HEK293 (cell line): ENCODE data around the gene COPB1.

Experiments
- CTCF ChIA-PET: fragments of 350-600 bp; formaldehyde crosslinking; extraction: SDS; loops from one replicate; lab custom pipeline; 2021; ENCODE audit warnings: antibody characterized with exemption; lab: Yijun Ruan, JAX
- POLR2A ChIA-PET: fragments of 300-600 bp; formaldehyde crosslinking; extraction: SDS; loops from one replicate; lab custom pipeline; 2020; ENCODE audit warnings: antibody characterized with exemption, inconsistent platforms; lab: Yijun Ruan, JAX
- H3K27ac ChIP-seq: fragments of 200-500 bp; sonication (Bioruptor generic); 2 replicates; pipeline ENCODE4 v1.5.1; 2014; ENCODE audit warnings: low read depth, low read length, control low read depth, inconsistent platforms; ENCODE audit errors: extremely low read depth
- H3K36me3 ChIP-seq, 2 experiments: fragments of 200-500 bp in 1 of 2; sonication (Bioruptor generic) in 1 of 2; 1 replicate in 1 of 2; 2 replicates in 1 of 2; pipeline ENCODE4 v1.5.1; 2014 to 2017; ENCODE audit warnings: inconsistent platforms in 2 of 2, low read length in 2 of 2; ENCODE audit not compliant: control insufficient read depth in 2 of 2, insufficient read depth in 1 of 2
- H3K4me1 ChIP-seq: fragments of 200-500 bp; sonication (Bioruptor generic); 2 replicates; pipeline ENCODE4 v1.5.1; 2014; ENCODE audit warnings: mild to moderate bottlenecking, low read length, inconsistent platforms; ENCODE audit not compliant: control insufficient read depth, insufficient read depth
- H3K4me3 ChIP-seq: 2 replicates; pipeline ENCODE4 v1.5.1; 2011; ENCODE audit warnings: low read depth, mild to moderate bottlenecking, control low read depth, low read length, moderate library complexity
- H3K9me3 ChIP-seq: fragments of 200-500 bp; sonication (Bioruptor generic); 2 replicates; pipeline ENCODE4 v1.5.1; 2014; ENCODE audit warnings: low read depth, low read length, inconsistent platforms; ENCODE audit not compliant: control insufficient read depth, insufficient read depth
- GLI2 ChIP-seq: fragments of 450-650 bp; formaldehyde crosslinking; IDR thresholded peaks from 2 replicates; pipeline ENCODE4; 2017; ENCODE audit warnings: missing biosample characterization, missing genetic modification characterization, low read depth, borderline replicate concordance
- HOXC10 ChIP-seq: sonication (generic); formaldehyde crosslinking; IDR thresholded peaks from 2 replicates; pipeline ENCODE4 v1.8.1; 2023; ENCODE audit warnings: mild to moderate bottlenecking, missing genetic modification reagents
- KLF10 ChIP-seq: fragments of 450-650 bp; IDR thresholded peaks from 2 replicates; pipeline ENCODE4 v1.5.1; 2018; ENCODE audit warnings: missing biosample characterization, mild to moderate bottlenecking, missing genetic modification characterization
- KLF16 ChIP-seq: fragments of 450-650 bp; formaldehyde crosslinking; IDR thresholded peaks from 2 replicates; pipeline ENCODE4 v1.5.1; 2017; ENCODE audit warnings: missing biosample characterization, missing genetic modification characterization
- MEIS1 ChIP-seq: sonication (generic); formaldehyde crosslinking; IDR thresholded peaks from 2 replicates; pipeline ENCODE4 v1.8.1; 2022; ENCODE audit warnings: missing genetic modification reagents, mild to moderate bottlenecking, borderline replicate concordance
- PRDM1 ChIP-seq: fragments of 450-650 bp; formaldehyde crosslinking; IDR thresholded peaks from 2 replicates; pipeline ENCODE4; 2016; ENCODE audit warnings: missing biosample characterization, missing genetic modification characterization
- SP7 ChIP-seq: fragments of 450-650 bp; formaldehyde crosslinking; IDR thresholded peaks from 2 replicates; pipeline ENCODE4 v1.5.1; 2016; ENCODE audit warnings: missing biosample characterization, missing genetic modification characterization
- TCF7L2 ChIP-seq: IDR thresholded peaks from 2 replicates; pipeline ENCODE4 v1.6.1; 2011; ENCODE audit warnings: low read depth, mild to moderate bottlenecking, inconsistent platforms, low read length, moderate library complexity, borderline replicate concordance
- ZBTB1 ChIP-seq: fragments of 450-650 bp; formaldehyde crosslinking; IDR thresholded peaks from 2 replicates; pipeline ENCODE4 v1.5.1; 2016; ENCODE audit warnings: missing biosample characterization, missing genetic modification characterization
- ZFP3 ChIP-seq: fragments of 450-650 bp; formaldehyde crosslinking; IDR thresholded peaks from 2 replicates; pipeline ENCODE4 v1.5.1; 2016; ENCODE audit warnings: low read depth, missing biosample characterization, missing genetic modification characterization
- ZNF121 ChIP-seq: fragments of 450-650 bp; formaldehyde crosslinking; IDR thresholded peaks from 2 replicates; pipeline ENCODE4 v1.5.1; 2016; ENCODE audit warnings: missing biosample characterization, missing genetic modification characterization
- ZNF530 ChIP-seq: fragments of 450-650 bp; formaldehyde crosslinking; IDR thresholded peaks from 2 replicates; pipeline ENCODE4 v1.5.1; 2016; ENCODE audit warnings: low read depth, missing biosample characterization, missing genetic modification characterization
- ZNF561 ChIP-seq: fragments of 450-650 bp; IDR thresholded peaks from 2 replicates; pipeline ENCODE4 v1.5.1; 2018; ENCODE audit warnings: missing biosample characterization, missing genetic modification characterization, borderline replicate concordance
- ZNF596 ChIP-seq: fragments of 450-650 bp; IDR thresholded peaks from 2 replicates; pipeline ENCODE4 v1.5.0; 2018; ENCODE audit warnings: missing biosample characterization, mild to moderate bottlenecking, missing genetic modification characterization, moderate library complexity
- ZNF610 ChIP-seq: fragments of 450-650 bp; formaldehyde crosslinking; IDR thresholded peaks from 2 replicates; pipeline ENCODE4 v1.5.1; 2016; ENCODE audit warnings: missing biosample characterization, missing genetic modification characterization, borderline replicate concordance
- ZNF837 ChIP-seq: fragments of 450-650 bp; formaldehyde crosslinking; IDR thresholded peaks from 2 replicates; pipeline ENCODE4 v1.5.1; 2016; ENCODE audit warnings: missing biosample characterization, missing genetic modification characterization
- ZSCAN16 ChIP-seq: fragments of 450-650 bp; formaldehyde crosslinking; IDR thresholded peaks from 2 replicates; pipeline ENCODE4 v1.5.1; 2016; ENCODE audit warnings: missing biosample characterization, missing genetic modification characterization
- TF ChIP-seq, protein P1 (sequence below): fragments of 450-650 bp; formaldehyde crosslinking; IDR thresholded peaks from 2 replicates; pipeline ENCODE4 v1.5.1; 2016; ENCODE audit warnings: missing biosample characterization, missing genetic modification characterization
- TF ChIP-seq, protein P2 (sequence below): fragments of 450-650 bp; formaldehyde crosslinking; optimal IDR thresholded peaks from 2 replicates; pipeline ENCODE3; 2016; ENCODE audit warnings: missing biosample characterization, mild to moderate bottlenecking, missing genetic modification characterization
- TF ChIP-seq, protein P3 (sequence below): fragments of 450-650 bp; formaldehyde crosslinking; IDR thresholded peaks from 2 replicates; pipeline ENCODE4 v1.5.1; 2016; ENCODE audit warnings: missing biosample characterization, missing genetic modification characterization

The COPB1 gene

DNA sequence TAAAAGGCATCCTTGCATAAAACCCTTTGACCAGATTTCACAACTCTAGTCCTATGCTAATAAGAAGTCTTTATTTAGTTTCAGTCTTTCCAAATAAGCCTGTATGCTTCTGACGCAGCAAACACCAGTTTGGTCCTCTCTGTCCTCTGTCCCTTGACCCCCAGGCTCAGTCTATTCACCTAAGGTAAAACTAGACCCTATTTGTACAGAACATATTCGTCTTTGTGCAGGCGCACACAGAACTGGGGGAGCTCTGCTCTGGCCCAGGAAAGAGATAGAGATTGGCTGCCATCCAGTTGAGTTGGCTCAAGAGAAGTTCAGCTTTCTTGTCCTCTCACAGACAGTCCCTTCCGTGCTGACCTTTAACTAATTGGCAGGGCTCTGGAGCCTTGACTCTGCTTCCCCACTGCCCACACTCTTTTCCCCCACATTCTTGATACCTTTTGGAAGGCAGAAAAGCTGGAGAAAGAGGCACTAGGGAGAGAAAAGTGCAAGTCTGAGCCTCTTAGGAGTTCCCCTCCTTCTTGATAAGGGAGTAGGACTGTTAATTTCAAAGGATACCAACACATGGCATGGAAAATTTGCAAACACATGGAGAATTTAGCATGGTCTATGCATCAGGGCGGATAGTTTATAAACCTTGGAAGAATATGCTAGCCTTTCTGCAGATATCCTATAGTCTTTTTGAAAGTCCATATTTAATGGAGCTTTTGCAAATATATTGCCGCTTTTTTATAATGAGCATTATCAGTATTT lies 41.8 kb upstream of the COPB1 start:
- Histone ChIP-seq H3K27ac (no peak overlapping the region), H3K4me1 (no peaks in the 10 kb centered on the region)
- TF ChIP-seq SP7 (no peak), TCF7L2 (no peak), ZNF596 (no peak), ZNF610 (tag by site-specific recombination) (no peak), ZNF561 (no peak), ZSCAN16 (no peak), ZNF837 (no peak), ZBTB1 (tag by site-specific recombination) (no peak), ZNF121 (tag by site-specific recombination) (no peak), PRDM1 (tag by site-specific recombination) (no peak), HOXC10 (CRISPR knock-in tag) (no peak)
- TF ChIP-seq, protein P1, sequence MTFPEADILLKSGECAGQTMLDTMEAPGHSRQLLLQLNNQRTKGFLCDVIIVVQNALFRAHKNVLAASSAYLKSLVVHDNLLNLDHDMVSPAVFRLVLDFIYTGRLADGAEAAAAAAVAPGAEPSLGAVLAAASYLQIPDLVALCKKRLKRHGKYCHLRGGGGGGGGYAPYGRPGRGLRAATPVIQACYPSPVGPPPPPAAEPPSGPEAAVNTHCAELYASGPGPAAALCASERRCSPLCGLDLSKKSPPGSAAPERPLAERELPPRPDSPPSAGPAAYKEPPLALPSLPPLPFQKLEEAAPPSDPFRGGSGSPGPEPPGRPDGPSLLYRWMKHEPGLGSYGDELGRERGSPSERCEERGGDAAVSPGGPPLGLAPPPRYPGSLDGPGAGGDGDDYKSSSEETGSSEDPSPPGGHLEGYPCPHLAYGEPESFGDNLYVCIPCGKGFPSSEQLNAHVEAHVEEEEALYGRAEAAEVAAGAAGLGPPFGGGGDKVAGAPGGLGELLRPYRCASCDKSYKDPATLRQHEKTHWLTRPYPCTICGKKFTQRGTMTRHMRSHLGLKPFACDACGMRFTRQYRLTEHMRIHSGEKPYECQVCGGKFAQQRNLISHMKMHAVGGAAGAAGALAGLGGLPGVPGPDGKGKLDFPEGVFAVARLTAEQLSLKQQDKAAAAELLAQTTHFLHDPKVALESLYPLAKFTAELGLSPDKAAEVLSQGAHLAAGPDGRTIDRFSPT (tag by site-specific recombination): no peak
- TF ChIP-seq, all 188 proteins: peak for 0
- Histone ChIP-seq H3K9me3 (no peaks in the 10 kb centered on the region), H3K4me3 (no peak overlapping the region), H3K36me3 (no peaks in the 10 kb centered on the region)
- ChIA-PET CTCF (interaction anchor here (0.6 to 1.4 kb wide), 4 partner anchors 20 to 366 kb away, joined by 3 to 5 read pairs (median 3); no protein-coding TSS in a partner anchor), POLR2A (no interaction called here)

DNA sequence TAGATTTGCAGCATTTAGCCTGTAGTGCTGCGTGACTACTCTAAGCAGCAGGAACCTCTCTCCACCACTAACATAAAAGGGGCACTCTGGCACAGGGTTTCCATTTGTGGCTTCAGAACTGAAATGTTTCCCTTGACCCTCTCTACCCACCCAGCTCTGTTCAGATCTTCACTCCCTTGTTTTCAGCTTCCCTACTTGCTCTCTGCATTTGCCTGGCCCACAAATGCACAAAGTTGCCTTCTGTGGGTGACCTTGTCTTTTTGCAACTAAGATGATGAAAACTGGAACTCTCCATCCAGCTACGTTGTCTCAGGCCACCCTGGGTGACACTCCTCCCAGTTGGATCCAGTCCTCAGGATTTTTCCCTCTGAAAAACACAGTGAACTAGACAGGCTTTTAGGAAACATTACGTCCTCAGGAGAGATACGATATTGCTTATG lies 40.4 kb upstream of the COPB1 start:
- CTCF ChIA-PET: no interaction called here

More for the DNA sequence above, 40.4 kb upstream of the COPB1 start:
- TF ChIP-seq GLI2 (tag by site-specific recombination) (no peak), KLF16 (no peak), ZBTB1 (tag by site-specific recombination) (no peak), ZFP3 (tag by site-specific recombination) (no peak), ZNF530 (tag by site-specific recombination) (no peak), MEIS1 (no peak), KLF10 (tag by site-specific recombination) (no peak)
- TF ChIP-seq, protein P2, sequence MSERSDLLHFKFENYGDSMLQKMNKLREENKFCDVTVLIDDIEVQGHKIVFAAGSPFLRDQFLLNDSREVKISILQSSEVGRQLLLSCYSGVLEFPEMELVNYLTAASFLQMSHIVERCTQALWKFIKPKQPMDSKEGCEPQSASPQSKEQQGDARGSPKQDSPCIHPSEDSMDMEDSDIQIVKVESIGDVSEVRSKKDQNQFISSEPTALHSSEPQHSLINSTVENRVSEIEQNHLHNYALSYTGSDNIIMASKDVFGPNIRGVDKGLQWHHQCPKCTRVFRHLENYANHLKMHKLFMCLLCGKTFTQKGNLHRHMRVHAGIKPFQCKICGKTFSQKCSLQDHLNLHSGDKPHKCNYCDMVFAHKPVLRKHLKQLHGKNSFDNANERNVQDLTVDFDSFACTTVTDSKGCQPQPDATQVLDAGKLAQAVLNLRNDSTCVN (tag by site-specific recombination): no peak
- TF ChIP-seq, protein P3, sequence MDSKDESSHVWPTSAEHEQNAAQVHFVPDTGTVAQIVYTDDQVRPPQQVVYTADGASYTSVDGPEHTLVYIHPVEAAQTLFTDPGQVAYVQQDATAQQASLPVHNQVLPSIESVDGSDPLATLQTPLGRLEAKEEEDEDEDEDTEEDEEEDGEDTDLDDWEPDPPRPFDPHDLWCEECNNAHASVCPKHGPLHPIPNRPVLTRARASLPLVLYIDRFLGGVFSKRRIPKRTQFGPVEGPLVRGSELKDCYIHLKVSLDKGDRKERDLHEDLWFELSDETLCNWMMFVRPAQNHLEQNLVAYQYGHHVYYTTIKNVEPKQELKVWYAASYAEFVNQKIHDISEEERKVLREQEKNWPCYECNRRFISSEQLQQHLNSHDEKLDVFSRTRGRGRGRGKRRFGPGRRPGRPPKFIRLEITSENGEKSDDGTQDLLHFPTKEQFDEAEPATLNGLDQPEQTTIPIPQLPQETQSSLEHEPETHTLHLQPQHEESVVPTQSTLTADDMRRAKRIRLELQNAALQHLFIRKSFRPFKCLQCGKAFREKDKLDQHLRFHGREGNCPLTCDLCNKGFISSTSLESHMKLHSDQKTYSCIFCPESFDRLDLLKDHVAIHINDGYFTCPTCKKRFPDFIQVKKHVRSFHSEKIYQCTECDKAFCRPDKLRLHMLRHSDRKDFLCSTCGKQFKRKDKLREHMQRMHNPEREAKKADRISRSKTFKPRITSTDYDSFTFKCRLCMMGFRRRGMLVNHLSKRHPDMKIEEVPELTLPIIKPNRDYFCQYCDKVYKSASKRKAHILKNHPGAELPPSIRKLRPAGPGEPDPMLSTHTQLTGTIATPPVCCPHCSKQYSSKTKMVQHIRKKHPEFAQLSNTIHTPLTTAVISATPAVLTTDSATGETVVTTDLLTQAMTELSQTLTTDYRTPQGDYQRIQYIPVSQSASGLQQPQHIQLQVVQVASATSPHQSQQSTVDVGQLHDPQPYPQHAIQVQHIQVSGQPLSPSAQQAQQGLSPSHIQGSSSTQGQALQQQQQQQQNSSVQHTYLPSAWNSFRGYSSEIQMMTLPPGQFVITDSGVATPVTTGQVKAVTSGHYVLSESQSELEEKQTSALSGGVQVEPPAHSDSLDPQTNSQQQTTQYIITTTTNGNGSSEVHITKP (tag by site-specific recombination): no peak
- Histone ChIP-seq H3K36me3 (no peaks in the 10 kb centered on the region), H3K4me1 (no peaks in the 10 kb centered on the region), H3K27ac (no peak overlapping the region), H3K4me3 (no peak overlapping the region), H3K9me3 (no peaks in the 10 kb centered on the region)
- POLR2A ChIA-PET: no interaction called here
